NT2/D1 (cell line): ENCODE data around the gene ECI1.

Source experiments
- YY1 ChIP-seq: IDR thresholded peaks from 2 replicates; pipeline ENCODE4 v1.6.1; 2011; ENCODE audit not compliant: insufficient read length, insufficient read depth
- ZNF274 ChIP-seq: IDR thresholded peaks from 2 replicates; pipeline ENCODE4 v1.6.1; 2011; ENCODE audit warnings: mild to moderate bottlenecking, low read depth, low read length

- no peak for TF ChIP-seq YY1
- TF ChIP-seq ZNF274 = no peak
Measured at GRCh38 chr16:2292221-2292620, 40.8 kb upstream of the ECI1 start.
